Esophagus squamous epithelium (tissue), 5 donors: Measurements from ENCODE around the gene GID8. TPM values are rescaled to one million over a fixed set of nuclear protein-coding genes. Genes with fewer than 3 reads are reported as not detected.

Experiments used
- DNase-seq: peaks from one replicate; lab custom pipeline; 2025; lab: John Stamatoyannopoulos, UW
- H3K27ac ChIP-seq, 4 donors: fragments of 200-600 bp; sonication (generic); one replicate each; pipeline ENCODE4 v1.5.1; 2016 to 2019; ENCODE audit warnings: mild to moderate bottlenecking in 1 of 4
- H3K27me3 ChIP-seq, 4 donors: fragments of 200-600 bp; sonication (generic); 1 replicate in 3 of 4; 2 replicates in 1 of 4; pipeline versions ENCODE4 v1.5.1 to v1.6.0; 2017 to 2021; ENCODE audit warnings: antibody characterized with exemption in 1 of 4
- H3K36me3 ChIP-seq, 3 donors: fragments of 200-600 bp; sonication (generic); one replicate each; pipeline ENCODE4 v1.5.1; 2016 to 2019
- H3K4me1 ChIP-seq, 3 donors: fragments of 200-600 bp; sonication (generic); one replicate each; pipeline ENCODE4 v1.5.1; 2017 to 2019
- H3K4me3 ChIP-seq, 4 donors: fragments of 200-600 bp; sonication (generic); 1 replicate in 3 of 4; 2 replicates in 1 of 4; pipeline ENCODE4 v1.5.1; 2016 to 2019; ENCODE audit warnings: mild to moderate bottlenecking in 2 of 4, moderate library complexity in 1 of 4
- H3K9me3 ChIP-seq, 3 donors: fragments of 200-600 bp; sonication (generic); one replicate each; pipeline ENCODE4 v1.5.1; 2016 to 2019
- CTCF ChIP-seq, 6 experiments: fragments of 450-650 bp in 4 of 6; fragments of 200-600 bp in 2 of 6; sonication (generic) in 2 of 6; IDR thresholded peaks; one replicate each; pipeline ENCODE4 v1.5.1; 2016 to 2019; ENCODE audit warnings: antibody characterized with exemption in 6 of 6, mild to moderate bottlenecking in 4 of 6, moderate library complexity in 4 of 6
- POLR2A ChIP-seq, 4 donors: fragments of 450-650 bp; IDR thresholded peaks; one replicate each; pipeline ENCODE4 v1.6.1; 2017; ENCODE audit warnings: antibody characterized with exemption in 4 of 4, mild to moderate bottlenecking in 4 of 4, moderate library complexity in 3 of 4
- WGBS, 2 donors: methylation state at CpG; one replicate each; pipeline ENCODE4 v1.1.5; 2018; 5-methylcytosine and 5-hydroxymethylcytosine counted together
- intact Hi-C: fragments of 100-400 bp; cut with DNase I; formaldehyde crosslinking; loops from one replicate; pipeline ENCODE4 v1.15.0; 2022
- total RNA-seq, 4 donors: library from RNA; depleted of rRNA; stranded (reverse); fragments of >200 nt; gene quantifications; one replicate each; pipeline ENCODE4 v1.1.0, GENCODE V29; 2016
- donor health status: DM: yes; HTN: yes; CAD: no.

The GID8 gene
- total RNA-seq, 4 donors from 2014 or later: 41.0 to 51.2 (median 44.1) TPM

- DNase-seq: no peak
- H3K27ac ChIP-seq: no peak overlapping the region
- no peaks in the 10 kb centered on the region for H3K4me1 ChIP-seq
- 87 to 100% methylated on average over 2 to 3 of the region's 19 CpGs for WGBS, 2 donors
- intact Hi-C loops: no loop called here
- H3K27me3 ChIP-seq: no peaks in the 10 kb centered on the region
- TF ChIP-seq POLR2A (IDR thresholded peaks at IDR 0.05): no peak
- TF ChIP-seq CTCF (IDR thresholded peaks at IDR 0.05): no peak
- no peak overlapping the region for H3K4me3 ChIP-seq
- no peaks in the 10 kb centered on the region for H3K9me3 ChIP-seq
- no peaks in the 10 kb centered on the region for H3K36me3 ChIP-seq
These were observed 23.4 kb downstream of the GID8 start for GRCh38 chr20:62961310-62961783.

GRCh38 chr20:62961799-62962198 is 23.9 kb downstream of the GID8 start:
- Histone ChIP-seq H3K27me3 (no peaks in the 10 kb centered on the region), H3K36me3 (no peaks in the 10 kb centered on the region), H3K4me3 (no peak overlapping the region), H3K4me1 (no peaks in the 10 kb centered on the region), H3K27ac (no peak overlapping the region), H3K9me3 (no peaks in the 10 kb centered on the region)
- intact Hi-C loops: no loop called here
- no peak for TF ChIP-seq POLR2A (IDR thresholded peaks at IDR 0.05)
- TF ChIP-seq CTCF (IDR thresholded peaks at IDR 0.05): no peak
- WGBS, 2 donors: 89 to 100% methylated on average over 4 to 7 of the region's 8 CpGs
- DNase-seq: no peak

GRCh38 chr20:62962221-62962879 is 24.4 kb downstream of the GID8 start:
- H3K4me3 ChIP-seq: no peak overlapping the region
- H3K27me3 ChIP-seq: peaks cover 0 to under 1% (median 0%) of the 10 kb centered on the region in 4 donors
- H3K9me3 ChIP-seq: no peaks in the 10 kb centered on the region
- WGBS, 2 donors: 86 to 93% methylated on average over 8 to 10 of the region's 30 CpGs
- no peaks in the 10 kb centered on the region for H3K36me3 ChIP-seq
- H3K4me1 ChIP-seq: no peaks in the 10 kb centered on the region
- intact Hi-C loops: no loop called here
- H3K27ac ChIP-seq: no peak overlapping the region
- TF ChIP-seq CTCF (IDR thresholded peaks at IDR 0.05) (no peak), POLR2A (IDR thresholded peaks at IDR 0.05) (no peak)
- no peak for DNase-seq

- Histone ChIP-seq H3K36me3 (no peaks in the 10 kb centered on the region), H3K27me3 (peaks cover 0 to 7% (median 0%) of the 10 kb centered on the region in 4 donors), H3K4me3 (no peak overlapping the region), H3K4me1 (no peaks in the 10 kb centered on the region), H3K9me3 (no peaks in the 10 kb centered on the region), H3K27ac (no peak overlapping the region)
- intact Hi-C loops: no loop called here
- DNase-seq: no peak
- no peak for TF ChIP-seq CTCF (IDR thresholded peaks at IDR 0.05)
- TF ChIP-seq POLR2A (IDR thresholded peaks at IDR 0.05): no peak
- WGBS, 2 donors: 78 to 80% methylated on average over 5 to 7 of the region's 32 CpGs
These were observed 25.1 kb downstream of the GID8 start for GRCh38 chr20:62962891-62963613.
